Suprapubic skin (tissue), 4 donors: Measurements from ENCODE around the gene TAF3. TPM values are rescaled to one million over a fixed set of nuclear protein-coding genes. Genes with fewer than 3 reads are reported as not detected.

Source experiments
- DNase-seq, 2 donors: peaks; one replicate each; pipeline ENCODE4 v3.0.0-alpha.2; 2019; ENCODE audit warnings: low spot score in 2 of 2
- H3K27ac ChIP-seq: fragments of 200-600 bp; sonication (generic); one replicate; pipeline ENCODE4 v1.5.1; 2019
- H3K27me3 ChIP-seq: fragments of 200-600 bp; sonication (generic); one replicate; pipeline ENCODE4 v1.5.1; 2019
- H3K36me3 ChIP-seq: fragments of 200-600 bp; sonication (generic); one replicate; pipeline ENCODE4 v1.5.1; 2019
- H3K4me1 ChIP-seq: fragments of 200-600 bp; sonication (generic); one replicate; pipeline ENCODE4 v1.5.1; 2019
- H3K4me3 ChIP-seq: fragments of 200-600 bp; sonication (generic); one replicate; pipeline ENCODE4 v1.5.1; 2019; ENCODE audit warnings: mild to moderate bottlenecking
- H3K9me3 ChIP-seq: fragments of 200-600 bp; sonication (generic); one replicate; pipeline ENCODE4 v1.5.1; 2019
- CTCF ChIP-seq, 2 donors: fragments of 200-600 bp in 1 of 2; fragments of 450-650 bp in 1 of 2; sonication (generic) in 1 of 2; IDR thresholded peaks; one replicate each; pipeline ENCODE4 v1.5.1; 2016 to 2019; ENCODE audit warnings: antibody characterized with exemption in 2 of 2, mild to moderate bottlenecking in 1 of 2, moderate library complexity in 1 of 2
- EP300 ChIP-seq: sonication (generic); formaldehyde crosslinking; IDR thresholded peaks from one replicate; pipeline ENCODE4 v1.6.1; 2017; ENCODE audit warnings: antibody characterized with exemption
- POLR2A ChIP-seq, 2 donors: fragments of 450-650 bp; IDR thresholded peaks; one replicate each; pipeline ENCODE4 v1.6.1; 2017; ENCODE audit warnings: antibody characterized with exemption in 2 of 2, mild to moderate bottlenecking in 2 of 2, moderate library complexity in 2 of 2
- POLR2AphosphoS5 ChIP-seq, 3 donors: sonication (generic); formaldehyde crosslinking; IDR thresholded peaks; one replicate each; pipeline ENCODE4 v1.6.1; 2017; ENCODE audit warnings: antibody characterized with exemption in 3 of 3
- WGBS: methylation state at CpG from one replicate; pipeline ENCODE4 v1.1.5; 2018; 5-methylcytosine and 5-hydroxymethylcytosine counted together
- total RNA-seq, 4 donors: library from RNA; depleted of rRNA; stranded (reverse); fragments of >200 nt; gene quantifications; one replicate each; pipeline ENCODE4 v1.1.0, GENCODE V29; 2016

The TAF3 gene
- total RNA-seq, 4 donors from 2014 or later = 5.6 to 13.3 (median 10.3) TPM

- peaks cover 84% of the 10 kb centered on the region for H3K27me3 ChIP-seq
- H3K4me1 ChIP-seq = peaks cover 74% of the 10 kb centered on the region
- no peaks in the 10 kb centered on the region for H3K9me3 ChIP-seq
- peak in 1 of 2 donors; percentile 84 for DNase-seq
- TF ChIP-seq EP300 (no peak), CTCF (IDR thresholded peaks at IDR 0.05) (peak; percentile 52 to 86)
- peak overlapping the region; percentile 68 for H3K4me3 ChIP-seq
- WGBS = 1% methylated on average over 25 of the region's 60 CpGs
- H3K27ac ChIP-seq = peak overlapping the region; percentile 90
- no peaks in the 10 kb centered on the region for H3K36me3 ChIP-seq
These were observed 235.3 kb downstream of the TAF3 start for GRCh38 chr10:8053446-8054243.

- peaks cover 69% of the 10 kb centered on the region for H3K4me1 ChIP-seq
- DNase-seq = peak in 1 of 2 donors; percentile 58
These were observed 235.9 kb downstream of the TAF3 start for GRCh38 chr10:8054244-8054493.

GRCh38 chr10:8054494-8055407 is 236.4 kb downstream of the TAF3 start, which contains the start of gene GATA3:
TSS of gene GATA3 (plus strand) at chr10:8054688. CDS start at chr10:8055656, 968 bp downstream.
- H3K9me3 ChIP-seq = no peaks in the 10 kb centered on the region
- no peaks in the 10 kb centered on the region for H3K36me3 ChIP-seq
- peak in 1 of 2 donors; percentile 76 for DNase-seq
- H3K4me1 ChIP-seq = peaks cover 67% of the 10 kb centered on the region
- 3% methylated on average over 44 of the region's 65 CpGs for WGBS
- peak in 1 of 2 donors; percentile 7 for TF ChIP-seq POLR2A (IDR thresholded peaks at IDR 0.05)
- no peak for TF ChIP-seq EP300
- peak in 1 of 3 donors; percentile 11 for TF ChIP-seq POLR2AphosphoS5 (IDR thresholded peaks at IDR 0.05)
- H3K4me3 ChIP-seq = peak within 1 kb of the TSS; percentile 68
- H3K27ac ChIP-seq = peak within 1 kb of the TSS; percentile 90
- peaks cover 76% of the 10 kb centered on the region for H3K27me3 ChIP-seq

More at GRCh38 chr10:8054244-8054493, 235.9 kb downstream of the TAF3 start:
- Histone ChIP-seq H3K4me3 (peak overlapping the region; percentile 68), H3K27ac (peak overlapping the region; percentile 90), H3K9me3 (no peaks in the 10 kb centered on the region), H3K27me3 (peaks cover 82% of the 10 kb centered on the region), H3K36me3 (no peaks in the 10 kb centered on the region)
- TF ChIP-seq EP300 (no peak), CTCF (IDR thresholded peaks at IDR 0.05) (no peak), POLR2A (IDR thresholded peaks at IDR 0.05) (no peak), POLR2AphosphoS5 (IDR thresholded peaks at IDR 0.05) (no peak)
- whole genome bisulfite sequencing = 0% methylated on average over 8 of the region's 25 CpGs

GRCh38 chr10:8055420-8056349 is 237.4 kb downstream of the TAF3 start:
- peak in 1 of 2 donors; percentile 55 for DNase-seq

More at GRCh38 chr10:8055420-8056349, 237.4 kb downstream of the TAF3 start:
- H3K4me3 ChIP-seq = peak overlapping the region; percentile 68
- 10% methylated on average over 32 of the region's 85 CpGs for WGBS
- peak overlapping the region; percentile 90 for H3K27ac ChIP-seq
- H3K27me3 ChIP-seq = peaks cover 67% of the 10 kb centered on the region
- H3K4me1 ChIP-seq = peaks cover 66% of the 10 kb centered on the region
- H3K9me3 ChIP-seq = no peaks in the 10 kb centered on the region
- TF ChIP-seq CTCF (IDR thresholded peaks at IDR 0.05) = no peak
- TF ChIP-seq POLR2A (IDR thresholded peaks at IDR 0.05) = no peak
- TF ChIP-seq POLR2AphosphoS5 (IDR thresholded peaks at IDR 0.05) = no peak
- TF ChIP-seq EP300 = no peak
- H3K36me3 ChIP-seq = no peaks in the 10 kb centered on the region
